Epithelial cell of proximal tubule (primary cell): ENCODE results near the gene TENM4. TPM values are rescaled to one million over a fixed set of nuclear protein-coding genes. Genes with fewer than 3 reads are reported as not detected.

Source experiments
- DNase-seq: peaks from one replicate; pipeline ENCODE4 v3.0.0-alpha.2; 2011; ENCODE audit warnings: low read depth
- H3K4me3 ChIP-seq: 2 replicates; pipeline ENCODE4 v1.5.1; 2011; ENCODE audit warnings: low read depth, mild to moderate bottlenecking, low read length
- CTCF ChIP-seq: conservative IDR thresholded peaks from 2 replicates; pipeline ENCODE4 v1.5.1; 2012; ENCODE audit warnings: low read depth, mild to moderate bottlenecking, low read length
- total RNA-seq: library from RNA; depleted of rRNA; stranded (reverse); fragments of >200 nt; gene quantifications from 2 replicates; pipeline ENCODE4 v1.2.3, GENCODE V29; 2015

The TENM4 gene
- total RNA-seq, 1 donor from 2014 or later, result 22.2 TPM

DNA sequence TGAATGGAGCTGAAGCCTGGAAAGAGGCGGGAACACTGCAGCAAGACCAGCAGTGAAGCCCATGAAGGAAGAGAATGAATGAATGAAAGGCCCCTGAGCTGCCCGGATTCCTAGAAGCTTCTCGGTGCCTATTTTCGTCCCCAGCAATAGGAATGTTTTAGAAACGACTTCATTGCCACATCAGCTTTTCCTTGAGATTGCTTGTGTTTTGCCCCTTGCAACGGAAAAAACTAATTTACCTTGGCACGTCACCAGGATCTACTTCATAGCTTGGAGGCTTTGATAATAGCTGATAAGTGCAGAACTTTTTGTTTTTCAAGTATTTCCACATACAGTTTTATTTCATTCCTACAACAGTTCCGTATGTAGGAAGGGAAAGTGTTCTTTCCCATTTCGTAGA is 617.2 kb downstream of the TENM4 start:
- TF ChIP-seq CTCF, result no peak
- no peak for DNase-seq
- no peak overlapping the region for H3K4me3 ChIP-seq

DNA sequence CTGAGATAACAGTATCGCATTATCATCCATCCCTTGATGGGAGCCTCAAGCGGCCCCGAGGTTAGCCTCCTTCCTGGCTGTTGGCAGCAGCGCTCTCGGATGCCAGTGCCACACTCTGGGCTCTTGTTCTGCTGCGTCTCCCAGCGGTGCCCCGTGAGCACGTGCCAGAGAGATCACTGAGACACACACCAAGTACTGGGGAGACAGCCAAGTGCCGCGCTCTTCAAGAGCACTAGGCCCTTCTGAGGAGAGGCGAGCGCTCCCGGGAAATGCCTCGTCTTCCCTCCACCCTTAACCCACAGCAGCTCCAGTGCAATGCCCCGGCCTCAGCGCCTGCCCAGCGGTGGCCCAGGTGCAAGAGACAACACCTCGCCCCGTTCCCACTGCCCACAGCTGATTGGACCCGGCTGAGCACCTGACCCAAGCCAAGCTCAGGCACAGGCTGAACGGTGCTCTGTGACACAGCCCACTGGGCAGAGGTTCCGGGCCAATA is 617.9 kb downstream of the TENM4 start:
- DNase-seq, result no peak
- no peak for TF ChIP-seq CTCF
- no peak overlapping the region for H3K4me3 ChIP-seq

DNA sequence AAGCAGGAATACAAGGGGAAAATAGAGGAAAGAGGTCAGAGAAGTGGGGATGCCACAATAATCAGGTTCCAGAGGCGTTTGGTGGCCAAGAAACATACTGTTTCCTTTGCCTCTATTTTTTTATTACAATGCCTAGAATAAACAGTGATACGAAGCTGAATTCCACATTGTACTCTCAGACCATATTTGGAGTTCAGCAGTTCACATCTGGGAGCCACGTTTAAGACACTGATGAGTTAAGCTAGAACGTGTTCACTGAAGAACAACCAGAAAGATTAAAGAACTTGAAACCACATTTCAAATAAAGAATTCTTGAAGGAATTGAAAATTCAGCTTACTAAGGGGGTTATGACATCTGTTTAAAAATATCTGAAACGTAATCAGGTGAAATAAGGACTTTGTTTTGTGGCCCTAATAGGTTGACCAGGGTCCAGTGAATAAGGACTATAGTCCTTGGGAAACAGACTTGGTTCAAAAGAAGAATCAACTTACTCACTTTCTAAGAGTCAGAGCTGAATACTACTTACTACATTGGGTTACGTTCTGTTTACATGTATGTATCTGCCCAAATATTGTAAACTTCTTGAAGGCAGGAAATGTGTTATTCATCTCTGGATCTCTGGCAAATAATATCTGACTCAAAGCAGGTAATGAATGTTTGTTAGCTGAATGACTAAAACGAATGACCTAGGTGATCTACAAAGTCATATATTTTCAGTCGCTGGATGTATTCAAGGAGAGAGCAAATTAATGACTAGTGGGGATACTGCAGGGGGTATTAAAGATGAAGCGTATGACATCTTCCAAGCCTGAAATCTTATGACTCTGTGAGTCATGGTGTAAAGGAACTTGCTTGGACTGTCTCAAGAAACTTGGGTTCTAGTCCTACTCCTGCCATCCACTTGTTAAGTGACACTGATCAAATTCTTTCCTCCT is 619.2 kb downstream of the TENM4 start:
- TF ChIP-seq CTCF, result no peak
- no peak for DNase-seq
- no peak overlapping the region for H3K4me3 ChIP-seq

GRCh38 chr11:78820741-78821140 is 620.1 kb downstream of the TENM4 start:
- no peak for TF ChIP-seq CTCF
- H3K4me3 ChIP-seq, result no peak overlapping the region
- no peak for DNase-seq

DNA sequence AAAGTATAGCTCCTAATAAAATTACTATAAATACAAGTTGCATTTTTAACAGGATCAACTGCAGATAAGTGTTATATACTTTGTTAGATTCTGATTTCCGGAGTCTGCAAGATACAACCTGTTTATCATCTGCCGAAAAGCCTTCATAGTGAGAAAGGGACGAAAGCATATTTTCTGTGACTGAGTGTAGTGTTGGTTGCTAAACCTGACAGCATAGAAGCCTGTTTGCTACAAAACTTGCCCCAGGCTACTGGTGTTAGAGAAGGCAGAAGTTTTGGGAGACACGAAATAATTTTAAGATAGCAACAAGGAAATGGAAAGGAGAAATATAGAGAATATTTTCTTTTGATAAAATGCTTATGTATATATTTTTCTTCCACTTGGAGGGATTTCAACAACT is 622.6 kb downstream of the TENM4 start:
- no peak for TF ChIP-seq CTCF
- no peak for DNase-seq
- H3K4me3 ChIP-seq, result no peak overlapping the region

DNA sequence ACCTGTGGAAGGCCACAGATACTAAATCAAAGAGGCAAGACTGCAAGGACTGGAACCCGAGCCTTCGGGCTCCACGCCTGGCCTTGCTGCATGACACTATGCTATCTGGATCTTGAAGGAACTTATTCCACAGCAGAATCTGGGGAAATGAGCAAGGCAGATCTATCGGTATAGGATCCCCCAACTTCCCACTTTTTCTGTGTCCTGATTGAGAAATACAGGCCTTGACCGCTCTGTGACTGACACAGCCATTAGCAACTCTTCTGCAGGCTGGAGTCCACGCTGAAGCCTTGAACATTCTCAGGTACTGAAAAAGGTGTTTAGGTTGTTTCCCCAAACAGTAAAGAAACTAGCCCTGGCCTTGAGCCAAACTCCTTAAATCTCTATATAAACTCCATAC is 625.0 kb downstream of the TENM4 start:
- TF ChIP-seq CTCF, result no peak

More for the DNA sequence above, 625.0 kb downstream of the TENM4 start:
- H3K4me3 ChIP-seq, result no peak overlapping the region
- DNase-seq, result no peak
